K562 (cell line): ENCODE data around the gene BMP10. TPM values are rescaled to one million over a fixed set of nuclear protein-coding genes. Genes with fewer than 3 reads are reported as not detected.
A peak's percentile ranks its signal among the peaks of the same experiment; 100 is the strongest.

Experiments used
- ATAC-seq: fragments of 200-7000 bp; cut with Tn5 transposase; 3 replicates; pipeline ENCODE4 v1.9.1; 2020; ENCODE audit warnings: moderate library complexity
- BruUV-seq: library from RNA; stranded (reverse); fragments of 400-500 nt; replicated peaks from 2 replicates; lab custom pipeline; 2021; lab: Mats Ljungman, UMichigan
- CTCF ChIA-PET: fragments of 300-600 bp; formaldehyde crosslinking; extraction: SDS; loops from one replicate; lab custom pipeline; 2021; ENCODE audit warnings: low intra/inter-chr PET ratio; lab: Yijun Ruan, JAX
- POLR2A ChIA-PET: fragments of 300-600, 350-650 bp; sonication (Branson Sonifier 250); formaldehyde crosslinking; extraction: SDS; loops from one replicate; lab custom pipeline; 2021; ENCODE audit warnings: antibody characterized with exemption, inconsistent platforms; lab: Yijun Ruan, JAX
- DNase-seq, 4 experiments: peaks; one replicate each; pipeline versions ENCODE4 v3.0.0 to v3.0.0-alpha.2; 2011 to 2018; ENCODE audit warnings: low spot score in 3 of 4, mixed read lengths in 3 of 4; ENCODE audit errors: extremely low read depth in 1 of 4
- FAIRE-seq: peaks from 2 replicates; lab custom pipeline; 2011; peaks lifted over from hg19 to GRCh38; lab: Jason Lieb, UNC
- H2AFZ ChIP-seq: 2 replicates; pipeline ENCODE4 v1.6.0; 2011; ENCODE audit warnings: low read depth, low read length, control low read depth, inconsistent platforms
- H3K27ac ChIP-seq: fragments of 200-600 bp; 3 replicates; pipeline ENCODE4 v1.8.0; 2011; ENCODE audit warnings: low read depth, mild to moderate bottlenecking, control low read depth, inconsistent platforms, low read length, moderate library complexity, mixed read lengths; ENCODE audit errors: extremely low read depth
- H3K27me3 ChIP-seq, 2 experiments: fragments of 300-600 bp in 1 of 2; 2 replicates in 1 of 2; 3 replicates in 1 of 2; pipeline versions ENCODE4 v1.6.0 to v1.8.0; 2011; ENCODE audit warnings: inconsistent platforms in 2 of 2, low read length in 2 of 2, mild to moderate bottlenecking in 1 of 2, mixed read lengths in 1 of 2, moderate library complexity in 1 of 2; ENCODE audit not compliant: control insufficient read depth in 2 of 2, insufficient read depth in 2 of 2
- H3K36me3 ChIP-seq: fragments of 300-600 bp; 3 replicates; pipeline ENCODE4 v1.8.0; 2011; ENCODE audit warnings: mild to moderate bottlenecking, low read length, inconsistent platforms; ENCODE audit not compliant: control insufficient read depth, insufficient read depth
- H3K4me1 ChIP-seq, 2 experiments: fragments of 200-600 bp in 1 of 2; replicated peaks in 1 of 2; 2 replicates in 1 of 2; 3 replicates in 1 of 2; pipeline versions ENCODE4 v1.5.1 to v1.8.0; 2011; ENCODE audit warnings: inconsistent platforms in 2 of 2, low read length in 2 of 2, mild to moderate bottlenecking in 1 of 2, mixed read lengths in 1 of 2, moderate library complexity in 1 of 2; ENCODE audit not compliant: control insufficient read depth in 2 of 2, insufficient read depth in 2 of 2
- H3K4me2 ChIP-seq: 2 replicates; pipeline ENCODE4 v1.6.1; 2011; ENCODE audit warnings: low read length, control low read depth, inconsistent platforms, mixed read lengths; ENCODE audit not compliant: insufficient read depth
- H3K4me3 ChIP-seq: fragments of 200-600 bp; sonication (generic), shearing (Covaris generic); 2 replicates; pipeline ENCODE4 v1.5.1; 2016; ENCODE audit warnings: control low read depth, inconsistent platforms
- H3K79me2 ChIP-seq: fragments of 200-600 bp; 3 replicates; pipeline ENCODE4 v1.8.0; 2011; ENCODE audit warnings: low read length, inconsistent platforms; ENCODE audit not compliant: control insufficient read depth, insufficient read depth
- H3K9ac ChIP-seq, 2 experiments: 2 replicates each; pipeline versions ENCODE4 v1.6.0 to v1.6.1; 2011; ENCODE audit warnings: low read depth in 2 of 2, low read length in 2 of 2, control low read depth in 1 of 2, inconsistent platforms in 1 of 2, mild to moderate bottlenecking in 1 of 2, mixed read lengths in 1 of 2; ENCODE audit not compliant: insufficient read depth in 1 of 2
- H3K9me1 ChIP-seq: one replicate; pipeline ENCODE4 v1.6.0; 2011; ENCODE audit warnings: inconsistent platforms, mild to moderate bottlenecking, low read length, moderate library complexity; ENCODE audit not compliant: control insufficient read depth, insufficient read depth
- H3K9me3 ChIP-seq: replicated peaks from 2 replicates; pipeline ENCODE4 v1.5.1; 2011; ENCODE audit warnings: low read depth, low read length, inconsistent platforms; ENCODE audit not compliant: control insufficient read depth, insufficient read depth
- H4K20me1 ChIP-seq: replicated peaks from 2 replicates; pipeline ENCODE4 v1.6.1; 2011; ENCODE audit warnings: low read length, inconsistent platforms, mixed read lengths; ENCODE audit not compliant: control insufficient read depth, insufficient read depth
- ADNP ChIP-seq: fragments of 200-800 bp; sonication (Bioruptor generic); IDR thresholded peaks from 2 replicates; pipeline ENCODE4 v1.6.1; 2016; ENCODE audit warnings: missing genetic modification characterization, missing compliant biosample characterization
- BCOR ChIP-seq: fragments of 450-650 bp; IDR thresholded peaks from 2 replicates; pipeline ENCODE4 v1.6.1; 2016
- BHLHE40 ChIP-seq: IDR thresholded peaks from 2 replicates; pipeline ENCODE4 v1.6.1; 2011; ENCODE audit warnings: low read length, improper control_type of control experiment
- KDM1A ChIP-seq, 2 experiments: fragments of 450-650 bp; IDR thresholded peaks; 2 replicates each; pipeline ENCODE4 v1.6.1; 2016; ENCODE audit warnings: mild to moderate bottlenecking in 2 of 2
- NFE2L1 ChIP-seq: fragments of 450-650 bp; IDR thresholded peaks from 2 replicates; pipeline ENCODE4 v1.6.1; 2016; ENCODE audit warnings: missing genetic modification characterization, low read depth, mild to moderate bottlenecking, missing compliant biosample characterization, moderate library complexity, borderline replicate concordance
- POLR3G ChIP-seq: IDR thresholded peaks from 2 replicates; pipeline ENCODE4 v1.6.1; 2011; ENCODE audit not compliant: insufficient read length, insufficient replicate concordance; ENCODE audit errors: extremely low read depth
- RBM25 ChIP-seq: fragments of 200-400 bp; formaldehyde crosslinking; IDR thresholded peaks from 2 replicates; pipeline ENCODE4 v1.6.1; 2018; ENCODE audit warnings: low read length, low read depth, moderate library complexity; ENCODE audit not compliant: severe bottlenecking
- RCOR1 ChIP-seq, 2 experiments: IDR thresholded peaks; 2 replicates each; pipeline ENCODE4 v1.6.1; 2012; ENCODE audit warnings: low read depth in 2 of 2, low read length in 2 of 2, borderline replicate concordance in 1 of 2, improper control_type of control experiment in 1 of 2
- WGBS: fragments of 100-300 bp; shearing (Covaris generic); methylation state at CpG from one replicate; pipeline ENCODE4 v1.1.6; 2016; ENCODE audit warnings: low coverage, mixed read lengths; ENCODE audit not compliant: insufficient coverage; ENCODE audit errors: missing lambda C conversion rate; 5-methylcytosine and 5-hydroxymethylcytosine counted together
- in situ Hi-C: fragments of 300-500 bp; cut with MboI; formaldehyde crosslinking; loops from 4 replicates; pipeline ENCODE4 v1.15.0; 2018; ENCODE audit warnings: inconsistent platforms, mixed read lengths
- intact Hi-C: fragments of 100-400 bp; cut with micrococcal nuclease; formaldehyde crosslinking; loops from 2 replicates; pipeline ENCODE4 v1.14.2; 2022
- polyA plus RNA-seq, 8 experiments: library from polyadenylated mRNA; depleted of rRNA in 4 of 8; stranded (reverse) in 5 of 8; unstranded in 3 of 8; fragments of >200 nt; fragmentation: Nextera tagmentation in 2 of 8; fragmentation: Illumina TruSeq in 1 of 8; extraction: Ambion mirVana in 2 of 8; extraction: Trizol in 1 of 8; gene quantifications; 2 replicates each; pipeline versions ENCODE4 v1.2.1 to v1.2.3, GENCODE V29; 2011 to 2014; ENCODE audit warnings: inconsistent platforms in 1 of 8, missing spikeins in 1 of 8
- total RNA-seq, 7 experiments: library from RNA; depleted of rRNA in 6 of 7; stranded (reverse); fragments of >200 nt in 6 of 7; fragmentation: Illumina TruSeq in 2 of 7; extraction: Trizol in 2 of 7; gene quantifications; 2 replicates each; pipeline versions ENCODE4 v1.2.1 to v1.2.3, GENCODE V29; 2011 to 2021; ENCODE audit warnings: low replicate concordance in 1 of 7
- TF ChIP-seq, protein P1 (sequence below), 2 experiments: fragments of 450-650 bp in 1 of 2; sonication (generic) in 1 of 2; formaldehyde crosslinking in 1 of 2; IDR thresholded peaks; 2 replicates each; pipeline versions ENCODE4 v1.7.1 to v1.9.0; 2016 to 2022; ENCODE audit warnings: inconsistent platforms in 1 of 2, mild to moderate bottlenecking in 1 of 2, missing genetic modification reagents in 1 of 2

The BMP10 gene
- total and polyA plus RNA-seq, 9 of the 15 experiments (the other 6 are each of a cell fraction or from before 2014, with no cell fraction given), result 0.11 to 0.91 (median 0.43) TPM

DNA sequence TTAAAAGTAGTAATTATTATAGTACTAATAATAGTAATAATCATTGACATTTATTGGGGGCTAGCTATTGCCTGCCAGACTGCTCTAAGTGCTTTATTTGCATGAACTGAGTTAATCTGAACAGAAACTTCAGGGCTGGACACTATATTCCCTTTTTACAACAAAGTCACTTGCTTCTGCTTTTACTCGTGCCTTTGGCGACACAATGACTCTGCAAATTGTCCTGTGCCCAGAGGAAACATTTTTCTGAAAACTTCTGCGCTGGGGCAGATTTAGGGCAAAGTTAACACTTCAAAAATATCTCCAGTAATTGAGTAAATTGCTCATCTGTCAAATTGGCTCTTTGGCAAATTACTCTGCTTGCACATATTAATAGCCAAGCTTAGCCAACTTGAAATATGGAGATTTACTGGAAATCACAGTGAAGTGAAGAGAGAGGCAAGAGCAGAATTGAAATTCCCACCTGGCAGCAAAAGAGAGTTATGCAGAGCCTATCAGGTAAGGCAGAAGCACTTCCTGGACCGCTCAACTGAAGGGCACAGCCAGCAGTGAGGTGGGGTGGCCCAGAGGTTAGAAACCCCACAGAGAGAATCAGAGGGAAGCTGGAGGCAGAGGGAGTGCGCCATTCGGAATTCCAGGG is 36.3 kb downstream of the BMP10 start (continued):
- TF ChIP-seq NFE2L1 (tag), result peak; percentile 61
- TF ChIP-seq KDM1A (IDR thresholded peaks at IDR 0.05), result no peak
- peak; percentile 49; the same call in 1 of the 2 replicates for TF ChIP-seq BHLHE40

DNA sequence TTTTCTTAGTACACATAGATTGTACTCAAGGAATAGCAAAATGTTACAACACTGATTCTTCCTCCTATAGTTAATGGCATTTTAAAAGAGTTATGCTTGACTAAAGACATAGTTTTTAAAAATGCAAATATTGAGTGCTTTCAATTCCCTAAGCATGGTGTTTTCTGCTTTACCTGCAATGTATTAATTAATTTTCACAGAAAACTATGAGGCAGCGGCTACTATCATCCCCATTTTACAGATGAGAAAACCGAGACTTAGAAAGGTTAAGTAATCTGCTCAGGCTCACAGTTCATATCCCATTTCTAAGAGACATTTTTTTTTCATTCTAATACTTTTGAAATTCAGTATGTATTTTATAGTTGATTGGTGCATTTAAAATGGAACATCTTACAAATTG is 38.0 kb downstream of the BMP10 start:
- WGBS, result 83% methylated on average over 2 of the region's 2 CpGs
- H3K4me2 ChIP-seq, result no peak overlapping the region
- intact Hi-C loops (no loop called here), in situ Hi-C loops (loop anchor here (10.0 kb wide), 1 partner anchor 368 kb away; the partner anchor contains the start of genes APLF and FBXO48)
- H3K4me1 ChIP-seq, result peaks cover 23 to 64% of the 10 kb centered on the region in 2 experiments
- DNase-seq, result no peak
- CTCF ChIA-PET, result no interaction called here
- ATAC-seq, result no peak
- no peaks in the 10 kb centered on the region for H3K9me3 ChIP-seq
- H3K79me2 ChIP-seq, result no peaks in the 10 kb centered on the region
- no peaks in the 10 kb centered on the region for H3K27me3 ChIP-seq
- BruUV-seq, result no TSS peak
- H3K4me3 ChIP-seq, result no peak overlapping the region
- no peak for FAIRE-seq
- peak; percentile 87 for TF ChIP-seq BCOR
- TF ChIP-seq KDM1A (IDR thresholded peaks at IDR 0.05), result 0 out of 4 replicates have a peak, but pooled peaks of 1 of the 2 experiments have one; percentile 40
- TF ChIP-seq ADNP (tag), result peak; percentile 85
- TF ChIP-seq POLR3G, result no peak
- peak in 1 of 2 experiments; percentile 33; a peak in 1 of 4 replicates for TF ChIP-seq RCOR1 (IDR thresholded peaks at IDR 0.05; ENCODE audit: borderline replicate concordance in 1 of 2, low read depth in 2 of 2, low read length in 2 of 2)
- TF ChIP-seq RBM25, result peak; percentile 96
- TF ChIP-seq, protein P1, sequence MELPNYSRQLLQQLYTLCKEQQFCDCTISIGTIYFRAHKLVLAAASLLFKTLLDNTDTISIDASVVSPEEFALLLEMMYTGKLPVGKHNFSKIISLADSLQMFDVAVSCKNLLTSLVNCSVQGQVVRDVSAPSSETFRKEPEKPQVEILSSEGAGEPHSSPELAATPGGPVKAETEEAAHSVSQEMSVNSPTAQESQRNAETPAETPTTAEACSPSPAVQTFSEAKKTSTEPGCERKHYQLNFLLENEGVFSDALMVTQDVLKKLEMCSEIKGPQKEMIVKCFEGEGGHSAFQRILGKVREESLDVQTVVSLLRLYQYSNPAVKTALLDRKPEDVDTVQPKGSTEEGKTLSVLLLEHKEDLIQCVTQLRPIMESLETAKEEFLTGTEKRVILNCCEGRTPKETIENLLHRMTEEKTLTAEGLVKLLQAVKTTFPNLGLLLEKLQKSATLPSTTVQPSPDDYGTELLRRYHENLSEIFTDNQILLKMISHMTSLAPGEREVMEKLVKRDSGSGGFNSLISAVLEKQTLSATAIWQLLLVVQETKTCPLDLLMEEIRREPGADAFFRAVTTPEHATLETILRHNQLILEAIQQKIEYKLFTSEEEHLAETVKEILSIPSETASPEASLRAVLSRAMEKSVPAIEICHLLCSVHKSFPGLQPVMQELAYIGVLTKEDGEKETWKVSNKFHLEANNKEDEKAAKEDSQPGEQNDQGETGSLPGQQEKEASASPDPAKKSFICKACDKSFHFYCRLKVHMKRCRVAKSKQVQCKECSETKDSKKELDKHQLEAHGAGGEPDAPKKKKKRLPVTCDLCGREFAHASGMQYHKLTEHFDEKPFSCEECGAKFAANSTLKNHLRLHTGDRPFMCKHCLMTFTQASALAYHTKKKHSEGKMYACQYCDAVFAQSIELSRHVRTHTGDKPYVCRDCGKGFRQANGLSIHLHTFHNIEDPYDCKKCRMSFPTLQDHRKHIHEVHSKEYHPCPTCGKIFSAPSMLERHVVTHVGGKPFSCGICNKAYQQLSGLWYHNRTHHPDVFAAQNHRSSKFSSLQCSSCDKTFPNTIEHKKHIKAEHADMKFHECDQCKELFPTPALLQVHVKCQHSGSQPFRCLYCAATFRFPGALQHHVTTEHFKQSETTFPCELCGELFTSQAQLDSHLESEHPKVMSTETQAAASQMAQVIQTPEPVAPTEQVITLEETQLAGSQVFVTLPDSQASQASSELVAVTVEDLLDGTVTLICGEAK (IDR thresholded peaks at IDR 0.05), result no peak
- TF ChIP-seq, protein P1 (CRISPR knock-in tag; IDR thresholded peaks at IDR 0.05), result no peak
- H3K36me3 ChIP-seq, result no peaks in the 10 kb centered on the region
- H3K27ac ChIP-seq, result no peak overlapping the region
- no peak overlapping the region for H3K9ac ChIP-seq
- H2AFZ ChIP-seq, result peak overlapping the region; percentile 96; the same call in 1 of the 2 replicates
- H3K9me1 ChIP-seq, result no peaks in the 10 kb centered on the region
- POLR2A ChIA-PET, result no interaction called here
- H4K20me1 ChIP-seq, result no peaks in the 10 kb centered on the region
